Renal cortical epithelial cell (primary cell): ENCODE measurements around the gene C1orf21. TPM values are rescaled to one million over a fixed set of nuclear protein-coding genes. Genes with fewer than 3 reads are reported as not detected.

Source experiments
- DNase-seq: peaks from one replicate; pipeline ENCODE4 v3.0.0-alpha.2; 2011; ENCODE audit warnings: low read depth
- total RNA-seq: library from RNA; depleted of rRNA; stranded (reverse); fragments of >200 nt; gene quantifications from 2 replicates; pipeline ENCODE4 v1.2.3, GENCODE V29; 2014

Gene C1orf21
- total RNA-seq, 1 donor from 2014 or later, result 1.7 TPM

GRCh38 chr1:184626076-184627006 lies 239.5 kb downstream of the C1orf21 start:
- DNase-seq, result no peak

- DNase-seq, result no peak
Observed at GRCh38 chr1:184627007-184627341, 240.1 kb downstream of the C1orf21 start.

- DNase-seq, result peak; percentile 59
Observed at GRCh38 chr1:184629266-184629665, 242.4 kb downstream of the C1orf21 start.

- no peak for DNase-seq
Observed at GRCh38 chr1:184630679-184631060, 243.8 kb downstream of the C1orf21 start.

- peak; percentile 39 for DNase-seq
Observed at GRCh38 chr1:184632415-184633175, 245.8 kb downstream of the C1orf21 start.

GRCh38 chr1:184633785-184634184 lies 247.0 kb downstream of the C1orf21 start:
- DNase-seq, result no peak

- no peak for DNase-seq
Observed at GRCh38 chr1:184634296-184634695, 247.5 kb downstream of the C1orf21 start.

- DNase-seq, result no peak
Observed at GRCh38 chr1:184635347-184635979, 248.6 kb downstream of the C1orf21 start.

GRCh38 chr1:184635980-184636431 lies 249.2 kb downstream of the C1orf21 start:
- DNase-seq, result no peak

GRCh38 chr1:184637664-184638240 lies 250.9 kb downstream of the C1orf21 start:
- no peak for DNase-seq

GRCh38 chr1:184639205-184639604 lies 252.4 kb downstream of the C1orf21 start:
- no peak for DNase-seq

- DNase-seq, result no peak
Observed at GRCh38 chr1:184640505-184640904, 253.7 kb downstream of the C1orf21 start.

GRCh38 chr1:184641894-184642293 lies 255.1 kb downstream of the C1orf21 start:
- DNase-seq, result no peak

GRCh38 chr1:184643661-184644060 lies 256.8 kb downstream of the C1orf21 start:
- DNase-seq, result no peak

GRCh38 chr1:184644771-184645170 lies 257.9 kb downstream of the C1orf21 start:
- no peak for DNase-seq

GRCh38 chr1:184646178-184646701 lies 259.4 kb downstream of the C1orf21 start:
- DNase-seq, result no peak

GRCh38 chr1:184646824-184647223 lies 260.0 kb downstream of the C1orf21 start:
- DNase-seq, result no peak

GRCh38 chr1:184647471-184647870 lies 260.6 kb downstream of the C1orf21 start:
- no peak for DNase-seq

GRCh38 chr1:184648160-184648855 lies 261.5 kb downstream of the C1orf21 start:
- DNase-seq, result no peak

GRCh38 chr1:184648856-184649201 lies 262.0 kb downstream of the C1orf21 start:
- no peak for DNase-seq

- no peak for DNase-seq
Observed at GRCh38 chr1:184649451-184649888, 262.6 kb downstream of the C1orf21 start.
